ENCODE data around the gene SDC3. TPM values are rescaled to one million over a fixed set of nuclear protein-coding genes. Genes with fewer than 3 reads are reported as not detected.

The SDC3 gene
- total and polyA plus RNA-seq, 2 donors (not counting 1 experiment from before 2014, with no cell fraction given) = 0.30 to 4.6 TPM

DNA sequence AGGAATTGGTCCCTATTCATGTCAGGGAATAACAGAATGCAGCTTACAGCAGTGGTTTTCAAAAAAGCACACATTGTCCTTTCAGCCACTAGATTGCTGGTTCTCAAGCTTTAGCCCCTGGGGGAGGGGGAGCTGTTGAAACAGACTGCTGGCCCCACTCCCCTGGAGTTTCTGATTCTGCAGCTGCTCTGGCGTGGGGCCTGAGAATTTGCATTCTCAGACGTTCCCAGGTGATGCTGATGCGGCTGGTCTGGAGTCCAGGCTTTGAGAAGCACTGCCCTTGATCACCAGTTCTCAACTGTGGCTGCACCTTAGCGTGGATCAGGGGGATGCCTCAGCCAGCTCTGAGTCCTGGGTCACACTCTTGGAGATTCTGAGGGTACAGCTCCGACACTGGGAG, 88.3 kb downstream of the SDC3 start:
- Histone ChIP-seq H3K4me3 (ENCODE audit: control extremely low read depth in 1 of 5, extremely low read depth in 1 of 5, insufficient read depth in 1 of 5, low read depth in 2 of 5, low read length in 4 of 5) (no peak overlapping the region), H3K9me3 (ENCODE audit: control extremely low read depth in 1 of 3, control insufficient read depth in 2 of 3, insufficient read depth in 1 of 3, low read length in 2 of 3) (no peaks in the 10 kb centered on the region), H3K4me1 (ENCODE audit: control insufficient read depth in 2 of 2, insufficient read depth in 2 of 2, low read length in 2 of 2) (peaks cover 15 to 22% of the 10 kb centered on the region in 2 donors), H2AFZ (ENCODE audit: insufficient read depth, low read depth, low read length, poor library complexity, severe bottlenecking) (no peak overlapping the region), H3K79me2 (ENCODE audit: control insufficient read depth, insufficient read depth, low read length) (no peaks in the 10 kb centered on the region), H3K4me2 (replicated peaks; ENCODE audit: low read depth, low read length, poor library complexity, severe bottlenecking) (no peak overlapping the region), H3K27me3 (replicated peaks in 1 of 4; ENCODE audit: control extremely low read depth in 1 of 4, control insufficient read depth in 3 of 4, insufficient read depth in 4 of 4, low read length in 3 of 4) (peaks cover 0 to 78% (median 48%) of the 10 kb centered on the region in 4 experiments), H3K9ac (ENCODE audit: low read length) (no peak overlapping the region), H3K27ac (ENCODE audit: low read length in 2 of 2) (no peak overlapping the region), H3K36me3 (replicated peaks in 1 of 2; ENCODE audit: control extremely low read depth in 1 of 2, control insufficient read depth in 1 of 2, extremely low read depth in 1 of 2, insufficient read depth in 2 of 2, low read length in 1 of 2) (no peaks in the 10 kb centered on the region), H4K20me1 (ENCODE audit: control insufficient read depth, insufficient read depth, low read length, poor library complexity, severe bottlenecking) (no peaks in the 10 kb centered on the region)
- DNase-seq = no peak
- POLR2A ChIA-PET = no interaction called here
- TF ChIP-seq, protein P1, sequence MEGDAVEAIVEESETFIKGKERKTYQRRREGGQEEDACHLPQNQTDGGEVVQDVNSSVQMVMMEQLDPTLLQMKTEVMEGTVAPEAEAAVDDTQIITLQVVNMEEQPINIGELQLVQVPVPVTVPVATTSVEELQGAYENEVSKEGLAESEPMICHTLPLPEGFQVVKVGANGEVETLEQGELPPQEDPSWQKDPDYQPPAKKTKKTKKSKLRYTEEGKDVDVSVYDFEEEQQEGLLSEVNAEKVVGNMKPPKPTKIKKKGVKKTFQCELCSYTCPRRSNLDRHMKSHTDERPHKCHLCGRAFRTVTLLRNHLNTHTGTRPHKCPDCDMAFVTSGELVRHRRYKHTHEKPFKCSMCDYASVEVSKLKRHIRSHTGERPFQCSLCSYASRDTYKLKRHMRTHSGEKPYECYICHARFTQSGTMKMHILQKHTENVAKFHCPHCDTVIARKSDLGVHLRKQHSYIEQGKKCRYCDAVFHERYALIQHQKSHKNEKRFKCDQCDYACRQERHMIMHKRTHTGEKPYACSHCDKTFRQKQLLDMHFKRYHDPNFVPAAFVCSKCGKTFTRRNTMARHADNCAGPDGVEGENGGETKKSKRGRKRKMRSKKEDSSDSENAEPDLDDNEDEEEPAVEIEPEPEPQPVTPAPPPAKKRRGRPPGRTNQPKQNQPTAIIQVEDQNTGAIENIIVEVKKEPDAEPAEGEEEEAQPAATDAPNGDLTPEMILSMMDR (IDR thresholded peaks at IDR 0.05) = no peak
- no peak for TF ChIP-seq EZH2 (IDR thresholded peaks at IDR 0.05; ENCODE audit: borderline replicate concordance, insufficient read depth, low read depth, low read length, poor library complexity, severe bottlenecking)
- no peak for ATAC-seq (ENCODE audit: low read depth)
- intact Hi-C loops (cut with micrococcal nuclease) = loop anchor here (5.0 kb wide), 1 partner anchor 62 kb away; no protein-coding TSS in a partner anchor
- Mint-ChIP-seq H3K27me3 (peaks cover 76% of the 10 kb centered on the region), H3K4me1 (peaks cover 21% of the 10 kb centered on the region), H3K27ac (no peak overlapping the region), H3K9me3 (ENCODE audit: insufficient read depth) (no peaks in the 10 kb centered on the region), H3K4me3 (no peak overlapping the region)
- WGBS (ENCODE audit: insufficient coverage) = 75% methylated on average over 4 of the region's 5 CpGs
- CTCF ChIA-PET = interaction anchor here (1.0 to 4.7 kb wide), 3 partner anchors 16 to 36 kb away, joined by 3 to 18 read pairs (median 3); no protein-coding TSS in a partner anchor

Small RNAs within 50 kb of the gene (small RNA-seq; reads per million reads assigned to genes)
- not detected for gene RN7SKP91 (ENCODE audit: insufficient read length, low read depth, low replicate concordance)
- gene RN7SL371P (ENCODE audit: insufficient read length, low read depth, low replicate concordance) = not detected

Other genes starting within 250 kb of the SDC3 start
- 1.7 and 3.2 TPM in 2 replicates for gene MATN1, start 185.2 kb downstream of the SDC3 start, total RNA-seq
- gene MATN1, start 185.2 kb downstream of the SDC3 start, polyA plus RNA-seq = 2.5 and 12.1 TPM in 2 replicates
- gene LAPTM5, start 151.0 kb downstream of the SDC3 start, total RNA-seq = 1,351 and 1,384 TPM in 2 replicates
- gene LAPTM5, start 151.0 kb downstream of the SDC3 start, polyA plus RNA-seq = 1,519 and 1,571 TPM in 2 replicates
- 177 and 179 TPM in 2 replicates for gene PUM1, start 157.0 kb upstream of the SDC3 start, total RNA-seq
- gene PUM1, start 157.0 kb upstream of the SDC3 start, polyA plus RNA-seq = 52.8 and 75.2 TPM in 2 replicates

Data from B cell (primary cell).